IMR-90 (cell line): Measurements from ENCODE around the gene BICD2. TPM values are rescaled to one million over a fixed set of nuclear protein-coding genes. Genes with fewer than 3 reads are reported as not detected.

Experiments
- ATAC-seq: fragments of 200-7000 bp; cut with Tn5 transposase; 2 replicates; pipeline ENCODE4 v1.9.1; 2020; ENCODE audit warnings: low read depth, mild to moderate bottlenecking, moderate library complexity
- BruUV-seq: library from RNA; stranded (reverse); fragments of 400-500 nt; replicated peaks from 2 replicates; lab custom pipeline; 2021; lab: Mats Ljungman, UMichigan
- CTCF ChIA-PET: fragments of 300-600 bp; formaldehyde crosslinking; extraction: SDS; loops from one replicate; lab custom pipeline; 2021; ENCODE audit warnings: antibody characterized with exemption; lab: Yijun Ruan, JAX
- POLR2A ChIA-PET: fragments of 300-600 bp; sonication (Branson Sonifier 250); formaldehyde crosslinking; loops from one replicate; lab custom pipeline; 2022; ENCODE audit warnings: antibody characterized with exemption; ENCODE audit not compliant: unreplicated experiment; lab: Charles Lee
- DNase-seq: peaks from one replicate; pipeline ENCODE4 v3.0.0; 2013
- H2AFZ ChIP-seq: replicated peaks from 2 replicates; pipeline ENCODE3; 2013; ENCODE audit warnings: low read length, mild to moderate bottlenecking; ENCODE audit not compliant: poor library complexity
- H2AK5ac ChIP-seq: 2 replicates; pipeline ENCODE4 v1.6.1; 2013; ENCODE audit warnings: low read depth, low read length, inconsistent platforms
- H2AK9ac ChIP-seq: replicated peaks from 2 replicates; pipeline ENCODE3; 2013; ENCODE audit warnings: mild to moderate bottlenecking, low read depth, low read length, moderate library complexity; ENCODE audit not compliant: poor library complexity
- H2BK120ac ChIP-seq: 2 replicates; pipeline ENCODE4 v1.6.1; 2013; ENCODE audit warnings: low read depth, low read length, inconsistent platforms
- H2BK15ac ChIP-seq: 3 replicates; pipeline ENCODE4 v1.6.1; 2013; ENCODE audit warnings: low read depth, low read length, inconsistent platforms
- H2BK20ac ChIP-seq: 2 replicates; pipeline ENCODE4 v1.6.1; 2013; ENCODE audit warnings: low read depth, mild to moderate bottlenecking, inconsistent platforms, low read length, moderate library complexity
- H2BK5ac ChIP-seq: 2 replicates; pipeline ENCODE4 v1.6.1; 2013; ENCODE audit warnings: mild to moderate bottlenecking, low read depth, low read length, inconsistent platforms; ENCODE audit not compliant: poor library complexity, severe bottlenecking
- H3K14ac ChIP-seq: replicated peaks from 2 replicates; pipeline ENCODE4 v1.6.1; 2013; ENCODE audit warnings: low read depth, low read length, inconsistent platforms
- H3K18ac ChIP-seq: 2 replicates; pipeline ENCODE4 v1.6.1; 2013; ENCODE audit warnings: low read depth, low read length, control low read depth
- H3K23ac ChIP-seq: 2 replicates; pipeline ENCODE4 v1.6.1; 2013; ENCODE audit warnings: low read depth, low read length, inconsistent platforms
- H3K27ac ChIP-seq: 2 replicates; pipeline ENCODE4 v1.5.1; 2013; ENCODE audit warnings: mild to moderate bottlenecking, control low read depth, low read length; ENCODE audit not compliant: insufficient read depth
- H3K27me3 ChIP-seq: 2 replicates; pipeline ENCODE4 v1.6.1; 2013; ENCODE audit warnings: low read length; ENCODE audit not compliant: control insufficient read depth, insufficient read depth
- H3K36me3 ChIP-seq: 2 replicates; pipeline ENCODE4 v1.6.1; 2013; ENCODE audit warnings: low read length, mixed read lengths; ENCODE audit not compliant: control insufficient read depth, insufficient read depth
- H3K4ac ChIP-seq: 2 replicates; pipeline ENCODE4 v1.6.1; 2013; ENCODE audit warnings: low read depth, low read length, inconsistent platforms
- H3K4me1 ChIP-seq: 2 replicates; pipeline ENCODE4 v1.6.1; 2013; ENCODE audit warnings: low read length, mixed read lengths; ENCODE audit not compliant: control insufficient read depth, insufficient read depth
- H3K4me2 ChIP-seq: 2 replicates; pipeline ENCODE4 v1.6.1; 2013; ENCODE audit warnings: low read depth, mild to moderate bottlenecking, control low read depth, low read length, moderate library complexity
- H3K4me3 ChIP-seq: 2 replicates; pipeline ENCODE4 v1.5.1; 2013; ENCODE audit warnings: low read depth, mild to moderate bottlenecking, control low read depth, low read length, moderate library complexity; ENCODE audit not compliant: insufficient read depth
- H3K56ac ChIP-seq: 2 replicates; pipeline ENCODE4 v1.6.1; 2013; ENCODE audit warnings: low read length, inconsistent platforms; ENCODE audit not compliant: insufficient read depth; ENCODE audit errors: extremely low read depth
- H3K79me1 ChIP-seq, 2 experiments: 2 replicates each; pipeline ENCODE4 v1.6.1; 2013; ENCODE audit warnings: low read length in 2 of 2, inconsistent platforms in 1 of 2, low read depth in 1 of 2
- H3K9ac ChIP-seq: 2 replicates; pipeline ENCODE4 v1.6.1; 2013; ENCODE audit warnings: low read depth, low read length, control low read depth
- H3K9me1 ChIP-seq: 2 replicates; pipeline ENCODE4 v1.6.1; 2013; ENCODE audit warnings: low read length, inconsistent platforms; ENCODE audit not compliant: insufficient read depth
- H3K9me3 ChIP-seq: 2 replicates; pipeline ENCODE4 v1.6.1; 2013; ENCODE audit warnings: low read length; ENCODE audit not compliant: control insufficient read depth, insufficient read depth
- H4K20me1 ChIP-seq: 2 replicates; pipeline ENCODE4 v1.6.1; 2013; ENCODE audit warnings: low read length, inconsistent platforms; ENCODE audit not compliant: insufficient read depth
- H4K5ac ChIP-seq: 2 replicates; pipeline ENCODE4 v1.6.1; 2013; ENCODE audit warnings: mild to moderate bottlenecking, low read depth, low read length, control low read depth
- H4K8ac ChIP-seq, 2 experiments: 2 replicates each; pipeline ENCODE4 v1.6.1; 2013; ENCODE audit warnings: low read depth in 2 of 2, low read length in 2 of 2, control low read depth in 1 of 2, inconsistent platforms in 1 of 2
- H4K91ac ChIP-seq: 2 replicates; pipeline ENCODE4 v1.6.1; 2013; ENCODE audit warnings: low read depth, low read length, inconsistent platforms; ENCODE audit not compliant: insufficient read depth
- BHLHE40 ChIP-seq: fragments of 150-350 bp; IDR thresholded peaks from 2 replicates; pipeline ENCODE4 v1.6.1; 2016; ENCODE audit warnings: mild to moderate bottlenecking, low read depth, low read length
- CEBPB ChIP-seq: IDR thresholded peaks from 2 replicates; pipeline ENCODE4 v1.6.1; 2012; ENCODE audit warnings: low read depth, low read length, improper control_type of control experiment
- CTCF ChIP-seq: conservative IDR thresholded peaks from 2 replicates; pipeline ENCODE4 v1.5.1; 2012; ENCODE audit warnings: mild to moderate bottlenecking, low read depth, low read length, improper control_type of control experiment
- ELK1 ChIP-seq: fragments of 150-350 bp; IDR thresholded peaks from 2 replicates; pipeline ENCODE4 v1.6.1; 2016; ENCODE audit warnings: low read depth, mild to moderate bottlenecking, low read length, moderate library complexity, borderline replicate concordance
- FOS ChIP-seq: fragments of 150-350 bp; IDR thresholded peaks from 2 replicates; pipeline ENCODE4 v1.6.1; 2016; ENCODE audit warnings: low read depth, low read length
- MAFK ChIP-seq: IDR thresholded peaks from 2 replicates; pipeline ENCODE4 v1.6.1; 2012; ENCODE audit warnings: low read depth, low read length, improper control_type of control experiment
- MAZ ChIP-seq: IDR thresholded peaks from 2 replicates; pipeline ENCODE4 v1.6.1; 2012; ENCODE audit warnings: low read depth, mild to moderate bottlenecking, low read length, improper control_type of control experiment, moderate library complexity, borderline replicate concordance
- MXI1 ChIP-seq: IDR thresholded peaks from 2 replicates; pipeline ENCODE4 v1.6.1; 2012; ENCODE audit warnings: low read depth, mild to moderate bottlenecking, low read length, moderate library complexity, borderline replicate concordance
- NFE2L2 ChIP-seq: fragments of 150-350 bp; IDR thresholded peaks from 2 replicates; pipeline ENCODE4 v1.6.1; 2016; ENCODE audit warnings: low read depth, mild to moderate bottlenecking, low read length
- POLR2A ChIP-seq: IDR thresholded peaks from 2 replicates; pipeline ENCODE4 v1.6.1; 2012; ENCODE audit warnings: mild to moderate bottlenecking, low read depth, low read length
- RAD21 ChIP-seq: IDR thresholded peaks from 2 replicates; pipeline ENCODE4 v1.6.1; 2012; ENCODE audit warnings: low read length, improper control_type of control experiment
- RCOR1 ChIP-seq: IDR thresholded peaks from 2 replicates; pipeline ENCODE4 v1.6.1; 2012; ENCODE audit warnings: mild to moderate bottlenecking, low read length, improper control_type of control experiment; ENCODE audit not compliant: insufficient replicate concordance
- SMC3 ChIP-seq: fragments of 150-350 bp; IDR thresholded peaks from 2 replicates; pipeline ENCODE4 v1.6.1; 2016; ENCODE audit warnings: low read depth, mild to moderate bottlenecking, antibody characterized with exemption, low read length, moderate library complexity
- USF2 ChIP-seq: fragments of 150-350 bp; IDR thresholded peaks from 2 replicates; pipeline ENCODE4 v1.6.1; 2017; ENCODE audit warnings: mild to moderate bottlenecking, antibody characterized with exemption, low read length, low read depth
- WGBS, 2 experiments: methylation state at CpG; one replicate each; pipeline versions ENCODE4 v1.1.5 to v1.1.7; 2013; ENCODE audit warnings: missing lambda C conversion rate in 2 of 2; ENCODE audit not compliant: insufficient read length in 1 of 2; ENCODE audit errors: extremely low coverage in 2 of 2; 5-methylcytosine and 5-hydroxymethylcytosine counted together
- dilution Hi-C: fragments of 300-500 bp; cut with HindIII; formaldehyde crosslinking; loops from one replicate; pipeline ENCODE4 v1.14.3; 2018; ENCODE audit warnings: low sequenced_read_pairs; ENCODE audit not compliant: unreplicated experiment
- in situ Hi-C: fragments of 300-500 bp; cut with MboI; formaldehyde crosslinking; loops from 3 replicates; pipeline ENCODE4 v1.14.3; 2019; ENCODE audit warnings: low sequenced_read_pairs, inconsistent platforms, mixed read lengths
- intact Hi-C: fragments of 100-400 bp; cut with micrococcal nuclease; formaldehyde crosslinking; loops from 2 replicates; pipeline ENCODE4 v1.10.0; 2022
- polyA plus RNA-seq, 3 experiments: library from polyadenylated mRNA; depleted of rRNA; stranded (reverse); fragments of >200 nt; gene quantifications; 2 replicates each; pipeline ENCODE4 v1.2.3, GENCODE V29; 2012; ENCODE audit warnings: low replicate concordance in 1 of 3
- total RNA-seq: library from RNA; depleted of rRNA; stranded (reverse); fragments of >200 nt; gene quantifications from 2 replicates; pipeline ENCODE4 v1.2.3, GENCODE V29; 2012

The BICD2 gene
- total and polyA plus RNA-seq, 2 of the 4 experiments (the other 2 are of a cell fraction) = 21.5 to 35.7 TPM

GRCh38 chr9:92720807-92721535 is 43.7 kb downstream of the BICD2 start:
- CTCF ChIA-PET = interaction anchor here (0.6 kb wide), 1 partner anchor 763 kb away, joined by 5 read pairs; no protein-coding TSS in a partner anchor
- no peak for ATAC-seq
- H2AFZ ChIP-seq = no peak overlapping the region

More at GRCh38 chr9:92720807-92721535, 43.7 kb downstream of the BICD2 start:
- Histone ChIP-seq H3K9me3 (no peaks in the 10 kb centered on the region), H4K91ac (no peak overlapping the region), H3K36me3 (peaks cover 58% of the 10 kb centered on the region), H2BK5ac (no peak overlapping the region), H4K8ac (no peak overlapping the region), H3K9ac (no peak overlapping the region), H2AK5ac (no peak overlapping the region), H4K5ac (no peak overlapping the region), H3K4me3 (no peak overlapping the region), H2BK15ac (no peak overlapping the region), H3K23ac (no peak overlapping the region), H3K56ac (no peak overlapping the region), H3K79me1 (peaks cover 19 to 53% of the 10 kb centered on the region in 2 experiments), H2BK120ac (no peak overlapping the region), H3K9me1 (peaks cover 17% of the 10 kb centered on the region), H3K18ac (no peak overlapping the region), H4K20me1 (peaks cover 42% of the 10 kb centered on the region), H2AK9ac (no peak overlapping the region), H3K14ac (no peak overlapping the region), H2BK20ac (no peak overlapping the region), H3K4me1 (no peaks in the 10 kb centered on the region), H3K27ac (no peak overlapping the region), H3K4ac (no peak overlapping the region), H3K4me2 (no peak overlapping the region), H3K27me3 (no peaks in the 10 kb centered on the region)
- in situ Hi-C loops (no loop called here), intact Hi-C loops (no loop called here), dilution Hi-C loops (no loop called here)
- DNase-seq = no peak
- no TSS peak for BruUV-seq
- no CpG with 5 or more reads among the region's 8 CpGs for WGBS, 2 experiments
- TF ChIP-seq CTCF (no peak), BHLHE40 (no peak), MAZ (no peak), RAD21 (no peak), FOS (no peak), CEBPB (no peak), POLR2A (no peak), NFE2L2 (no peak), SMC3 (no peak), MXI1 (no peak), USF2 (no peak), RCOR1 (no peak), MAFK (no peak), ELK1 (no peak)
- POLR2A ChIA-PET = no interaction called here
